SK-N-SH (cell line): ENCODE results near the gene ACOXL. TPM values are rescaled to one million over a fixed set of nuclear protein-coding genes. Genes with fewer than 3 reads are reported as not detected.

Experiments
- CTCF ChIA-PET: fragments of 300-600, 350-600 bp; formaldehyde crosslinking; extraction: SDS; loops from one replicate; lab custom pipeline; 2021; lab: Yijun Ruan, JAX
- POLR2A ChIA-PET: fragments of 350-600 bp; sonication (Branson Sonifier 250); formaldehyde crosslinking; extraction: SDS; loops from one replicate; lab custom pipeline; 2020; ENCODE audit warnings: antibody characterized with exemption, inconsistent platforms; lab: Yijun Ruan, JAX
- DNase-seq: peaks from one replicate; pipeline ENCODE4 v3.0.0; 2012
- H2AFZ ChIP-seq: fragments of 200-600 bp; sonication (generic); 2 replicates; pipeline ENCODE4 v1.8.1; 2016; ENCODE audit warnings: antibody characterized with exemption, mild to moderate bottlenecking, low read depth
- H3F3A ChIP-seq: fragments of 200-600 bp; sonication (generic); replicated peaks from 2 replicates; pipeline ENCODE3; 2016; ENCODE audit warnings: antibody characterized with exemption, mild to moderate bottlenecking; ENCODE audit not compliant: insufficient read depth
- H3K27ac ChIP-seq, 2 experiments: fragments of 200-500 bp in 1 of 2; fragments of 200-600 bp in 1 of 2; sonication (Bioruptor generic) in 1 of 2; sonication (generic), shearing (Covaris generic) in 1 of 2; 2 replicates each; pipeline versions ENCODE4 v1.5.1 to v1.6.1; 2014 to 2016; ENCODE audit warnings: low read depth in 2 of 2, inconsistent platforms in 1 of 2, low read length in 1 of 2, mild to moderate bottlenecking in 1 of 2, mixed read lengths in 1 of 2
- H3K27me3 ChIP-seq: fragments of 200-600 bp; sonication (generic), shearing (Covaris generic); 2 replicates; pipeline ENCODE4 v1.6.1; 2016; ENCODE audit warnings: mixed run types; ENCODE audit not compliant: insufficient read depth
- H3K36me3 ChIP-seq, 2 experiments: fragments of 200-500 bp in 1 of 2; fragments of 200-600 bp in 1 of 2; sonication (Bioruptor generic) in 1 of 2; sonication (generic) in 1 of 2; replicated peaks in 1 of 2; 2 replicates each; pipeline versions ENCODE3 to v1.5.1; 2014 to 2016; ENCODE audit warnings: low read length in 1 of 2, mild to moderate bottlenecking in 1 of 2; ENCODE audit not compliant: insufficient read depth in 2 of 2, control insufficient read depth in 1 of 2
- H3K4me1 ChIP-seq, 2 experiments: fragments of 200-500 bp in 1 of 2; fragments of 200-600 bp in 1 of 2; sonication (Bioruptor generic) in 1 of 2; sonication (generic), shearing (Covaris generic) in 1 of 2; 2 replicates each; pipeline versions ENCODE4 v1.5.1 to v1.6.1; 2014 to 2016; ENCODE audit warnings: low read depth in 1 of 2, low read length in 1 of 2, mixed run types in 1 of 2; ENCODE audit not compliant: insufficient read depth in 2 of 2, control insufficient read depth in 1 of 2
- H3K4me2 ChIP-seq: fragments of 200-600 bp; sonication (generic), shearing (Covaris generic); 2 replicates; pipeline ENCODE4 v1.6.1; 2017; ENCODE audit warnings: mixed run types
- H3K4me3 ChIP-seq, 2 experiments: fragments of 200-500 bp in 1 of 2; fragments of 200-600 bp in 1 of 2; sonication (Bioruptor generic) in 1 of 2; sonication (generic), shearing (Covaris generic) in 1 of 2; 2 replicates each; pipeline versions ENCODE4 v1.5.1 to v1.8.1; 2014 to 2016; ENCODE audit warnings: low read depth in 2 of 2, inconsistent platforms in 1 of 2, low read length in 1 of 2, mild to moderate bottlenecking in 1 of 2, mixed read lengths in 1 of 2, moderate library complexity in 1 of 2
- H3K79me2 ChIP-seq: fragments of 200-600 bp; sonication (generic); 2 replicates; pipeline ENCODE4 v1.8.1; 2017; ENCODE audit warnings: mild to moderate bottlenecking; ENCODE audit not compliant: insufficient read depth
- H3K9ac ChIP-seq: fragments of 200-600 bp; sonication (generic); 2 replicates; pipeline ENCODE4 v1.6.1; 2017; ENCODE audit warnings: mixed run types
- H3K9me2 ChIP-seq: fragments of 200-600 bp; sonication (generic); 2 replicates; pipeline ENCODE4 v1.6.1; 2017; ENCODE audit warnings: mixed run types
- H3K9me3 ChIP-seq: fragments of 200-600 bp; sonication (generic); 2 replicates; pipeline ENCODE4 v1.6.1; 2017; ENCODE audit warnings: mixed run types, mild to moderate bottlenecking, moderate library complexity
- H4K20me1 ChIP-seq: fragments of 200-600 bp; sonication (generic); 2 replicates; pipeline ENCODE4 v1.6.1; 2017; ENCODE audit warnings: mild to moderate bottlenecking, mixed run types; ENCODE audit not compliant: insufficient read depth
- CHD2 ChIP-seq: fragments of 150-350 bp; IDR thresholded peaks from 2 replicates; pipeline ENCODE4 v1.6.1; 2018; ENCODE audit warnings: low read length; ENCODE audit not compliant: partially characterized antibody
- ELF1 ChIP-seq: IDR thresholded peaks from 2 replicates; pipeline ENCODE4 v1.4.0; 2012
- EP300 ChIP-seq, 2 experiments: IDR thresholded peaks; 2 replicates each; pipeline versions ENCODE4 v1.4.0 to v1.6.1; 2012; ENCODE audit warnings: borderline replicate concordance in 1 of 2, low read depth in 1 of 2, low read length in 1 of 2
- FOSL2 ChIP-seq: IDR thresholded peaks from 2 replicates; pipeline ENCODE4 v1.4.0; 2012; ENCODE audit warnings: low read depth, mild to moderate bottlenecking, moderate library complexity, borderline replicate concordance
- GABPA ChIP-seq: IDR thresholded peaks from 2 replicates; pipeline ENCODE4 v1.4.0; 2012; ENCODE audit warnings: low read depth, mild to moderate bottlenecking
- GATA2 ChIP-seq: sonication (generic); formaldehyde crosslinking; IDR thresholded peaks from 2 replicates; pipeline ENCODE4 v1.5.0; 2020; ENCODE audit warnings: mild to moderate bottlenecking, missing genetic modification reagents
- IRF3 ChIP-seq: fragments of 150-350 bp; IDR thresholded peaks from 2 replicates; pipeline ENCODE4 v1.6.1; 2016; ENCODE audit warnings: mild to moderate bottlenecking, low read depth, low read length
- MAX ChIP-seq: IDR thresholded peaks from 2 replicates; pipeline ENCODE4 v1.4.0; 2012; ENCODE audit warnings: low read depth
- MEF2A ChIP-seq: IDR thresholded peaks from 2 replicates; pipeline ENCODE4 v1.4.0; 2012; ENCODE audit warnings: low read depth, borderline replicate concordance
- MXI1 ChIP-seq: IDR thresholded peaks from 2 replicates; pipeline ENCODE4 v1.6.1; 2012; ENCODE audit warnings: mild to moderate bottlenecking, low read depth, low read length, improper control_type of control experiment
- NFIC ChIP-seq: IDR thresholded peaks from 2 replicates; pipeline ENCODE4 v1.4.0; 2012; ENCODE audit warnings: borderline replicate concordance
- NRF1 ChIP-seq: IDR thresholded peaks from 2 replicates; pipeline ENCODE4 v1.6.1; 2012; ENCODE audit warnings: low read depth, mild to moderate bottlenecking, low read length
- PBX3 ChIP-seq: IDR thresholded peaks from 2 replicates; pipeline ENCODE4; 2012
- RCOR1 ChIP-seq: fragments of 150-350 bp; IDR thresholded peaks from 2 replicates; pipeline ENCODE4 v1.6.1; 2017; ENCODE audit warnings: antibody characterized with exemption, low read length
- SMC3 ChIP-seq: IDR thresholded peaks from 2 replicates; pipeline ENCODE4 v1.6.1; 2012; ENCODE audit warnings: low read depth, low read length, improper control_type of control experiment
- TEAD4 ChIP-seq: IDR thresholded peaks from 2 replicates; pipeline ENCODE4 v1.4.0; 2012; ENCODE audit warnings: mild to moderate bottlenecking, borderline replicate concordance; ENCODE audit not compliant: insufficient read depth
- USF1 ChIP-seq: IDR thresholded peaks from 2 replicates; pipeline ENCODE4 v1.4.0; 2012; ENCODE audit warnings: low read depth, borderline replicate concordance
- USF2 ChIP-seq: fragments of 150-350 bp; IDR thresholded peaks from 2 replicates; pipeline ENCODE4 v1.6.1; 2017; ENCODE audit warnings: antibody characterized with exemption, low read length, low read depth, borderline replicate concordance
- WGBS: methylation state at CpG from one replicate; pipeline ENCODE4 v1.1.6; 2017; ENCODE audit warnings: low lambda C conversion rate; 5-methylcytosine and 5-hydroxymethylcytosine counted together
- polyA plus RNA-seq, 3 experiments: library from polyadenylated mRNA; depleted of rRNA; stranded (reverse); fragments of >200 nt; gene quantifications; 2 replicates each; pipeline ENCODE4 v1.2.3, GENCODE V29; 2012

ACOXL gene
- polyA plus RNA-seq, 1 of the 3 experiments (the other 2 are of a cell fraction): not detected

- TF ChIP-seq MAX (no peak), MXI1 (no peak), PBX3 (no peak), SMC3 (no peak), EP300 (IDR thresholded peaks at IDR 0.05; ENCODE audit: borderline replicate concordance in 1 of 2, low read depth in 1 of 2, low read length in 1 of 2) (no peak), GATA2 (no peak), FOSL2 (no peak), USF1 (no peak)
- no peaks in the 10 kb centered on the region for H3K4me1 ChIP-seq
- H3F3A ChIP-seq: no peaks in the 10 kb centered on the region
- H3K4me2 ChIP-seq: no peak overlapping the region
- 68% methylated on average over 9 of the region's 9 CpGs for WGBS
- ChIA-PET CTCF (no interaction called here), POLR2A (no interaction called here)
- no peaks in the 10 kb centered on the region for H3K9me2 ChIP-seq
- no peaks in the 10 kb centered on the region for H4K20me1 ChIP-seq
- no peak for DNase-seq
- no peaks in the 10 kb centered on the region for H3K9me3 ChIP-seq
- no peak overlapping the region for H2AFZ ChIP-seq
- H3K36me3 ChIP-seq: no peaks in the 10 kb centered on the region
- H3K9ac ChIP-seq: no peak overlapping the region
- H3K27ac ChIP-seq: no peak overlapping the region
- no peaks in the 10 kb centered on the region for H3K79me2 ChIP-seq
- H3K4me3 ChIP-seq: no peak overlapping the region
- peaks cover 18% of the 10 kb centered on the region; the same call in 1 of the 2 replicates for H3K27me3 ChIP-seq
Measured at GRCh38 chr2:110741491-110741980, 9.2 kb downstream of the ACOXL start.

GRCh38 chr2:110742412-110742811 is 10.0 kb downstream of the ACOXL start:
- H3K36me3 ChIP-seq: no peaks in the 10 kb centered on the region
- H3K4me2 ChIP-seq: no peak overlapping the region
- no peak overlapping the region for H3K9ac ChIP-seq
- no peaks in the 10 kb centered on the region for H3K79me2 ChIP-seq
- H3K9me2 ChIP-seq: no peaks in the 10 kb centered on the region
- no peaks in the 10 kb centered on the region for H3K4me1 ChIP-seq
- peaks cover 18% of the 10 kb centered on the region; the same call in 1 of the 2 replicates for H3K27me3 ChIP-seq
- H4K20me1 ChIP-seq: no peaks in the 10 kb centered on the region
- H2AFZ ChIP-seq: no peak overlapping the region
- H3K27ac ChIP-seq: no peak overlapping the region
- WGBS: 14% methylated on average over 2 of the region's 2 CpGs
- no peaks in the 10 kb centered on the region for H3F3A ChIP-seq
- no peak overlapping the region for H3K4me3 ChIP-seq
- CTCF ChIA-PET: no interaction called here
- no peaks in the 10 kb centered on the region for H3K9me3 ChIP-seq
- no peak for TF ChIP-seq NRF1
- TF ChIP-seq NFIC: no peak
- no peak for TF ChIP-seq MAX
- TF ChIP-seq GABPA: no peak
- TF ChIP-seq USF2: no peak
- TF ChIP-seq ELF1: no peak
- TF ChIP-seq IRF3: no peak
- TF ChIP-seq MEF2A: no peak
- no peak for TF ChIP-seq RCOR1
- no peak for TF ChIP-seq CHD2
- TF ChIP-seq MXI1: no peak
- TF ChIP-seq TEAD4: no peak
- no peak for TF ChIP-seq FOSL2
- TF ChIP-seq, all 33 proteins: peak for 0
- POLR2A ChIA-PET: no interaction called here
- no peak for DNase-seq
